Activated CD8-positive, alpha-beta memory T cell treated with anti-CD3 and anti-CD28 coated beads for 36 hours (primary cell): ENCODE data around the gene OSTF1. TPM values are rescaled to one million over a fixed set of nuclear protein-coding genes. Genes with fewer than 3 reads are reported as not detected.

Experiments used
- CTCF ChIA-PET: fragments of 350-600 bp; sonication (Branson Sonifier 250); formaldehyde crosslinking; loops from one replicate; lab custom pipeline; 2021; ENCODE audit warnings: antibody characterized with exemption; lab: Charles Lee
- POLR2A ChIA-PET: fragments of 350-600 bp; sonication (Branson Sonifier 250); formaldehyde crosslinking; loops from one replicate; lab custom pipeline; 2021; ENCODE audit warnings: antibody characterized with exemption; lab: Charles Lee
- total RNA-seq, 2 experiments: library from RNA; stranded (reverse); gene quantifications; one replicate each; pipeline ENCODE4 v1.2.3, GENCODE V29; 2021

Gene OSTF1
- total RNA-seq, 2 experiments from 2014 or later: 70.9 to 72.4 TPM

DNA sequence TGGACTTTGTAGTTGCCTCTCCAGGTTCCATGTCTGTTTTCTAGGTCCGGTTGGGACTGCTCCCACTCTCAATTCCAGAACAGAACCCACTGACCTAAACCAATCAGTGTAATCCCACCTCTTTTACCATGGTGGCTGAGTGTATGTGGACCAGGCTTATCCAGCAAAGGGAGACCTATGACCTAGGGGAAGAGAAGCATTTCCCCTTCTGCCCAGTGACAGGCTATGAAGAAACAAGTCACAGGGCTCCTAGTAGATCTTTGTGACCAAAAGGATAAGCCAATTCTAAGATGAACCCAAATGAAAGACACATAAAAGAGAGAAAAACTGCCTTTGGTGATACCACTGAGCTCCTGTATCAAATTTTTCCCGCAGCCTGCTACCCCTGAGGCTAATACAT lies 6.7 kb upstream of the OSTF1 start:
- CTCF ChIA-PET: no interaction called here

GRCh38 chr9:75083188-75083970 lies 4.9 kb upstream of the OSTF1 start:
- ChIA-PET CTCF (interaction anchor here (1.6 kb wide), 1 partner anchor 57 kb away, joined by 4 read pairs; no protein-coding TSS in a partner anchor), POLR2A (interaction anchor here (0.5 kb wide), 1 partner anchor 62 kb away, joined by 8 read pairs; no protein-coding TSS in a partner anchor)

More for the DNA sequence above, 6.7 kb upstream of the OSTF1 start:
- POLR2A ChIA-PET: interaction anchor here (0.6 kb wide), 1 partner anchor 127 kb away, joined by 3 read pairs; no protein-coding TSS in a partner anchor

DNA sequence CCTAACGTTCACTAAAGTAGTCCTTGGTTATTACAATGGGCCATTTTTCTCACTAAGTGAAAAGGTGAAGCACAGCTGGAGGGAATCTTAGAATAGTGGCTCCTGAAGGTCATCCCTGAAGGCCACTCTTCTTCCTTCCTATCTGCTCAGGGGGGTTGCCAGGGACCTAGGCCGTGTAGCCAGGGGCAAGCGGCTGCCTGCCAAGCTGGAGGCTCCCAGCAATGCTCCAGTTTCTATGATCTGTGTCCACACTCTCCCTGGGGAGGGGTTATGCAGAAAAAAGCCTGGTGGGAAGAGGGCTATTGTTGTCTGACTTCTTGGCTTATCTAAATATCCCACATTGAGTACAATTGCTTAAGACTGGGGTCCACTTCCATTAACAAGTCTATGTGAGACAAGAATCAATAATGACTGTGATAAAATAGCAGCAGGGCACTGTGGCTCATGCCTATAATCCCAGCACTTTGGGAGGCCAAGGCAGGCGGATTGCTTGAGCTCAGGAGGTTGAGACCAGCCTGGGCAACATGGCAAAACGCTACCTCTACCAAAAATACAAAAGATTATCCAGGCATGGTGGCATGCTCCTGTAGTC lies 4.1 kb upstream of the OSTF1 start:
- ChIA-PET POLR2A (interaction anchor here (0.5 kb wide), 1 partner anchor 62 kb away, joined by 8 read pairs; no protein-coding TSS in a partner anchor), CTCF (interaction anchor here (1.2 kb wide), 1 partner anchor 131 kb away, joined by 3 read pairs; the partner anchor contains the start of gene C9orf40)

- CTCF ChIA-PET: interaction anchor here (1.7 kb wide), 1 partner anchor 134 kb away, joined by 3 read pairs; no protein-coding TSS in a partner anchor
- POLR2A ChIA-PET: interaction anchor here (3.9 kb wide), 1 partner anchor 58 kb away, joined by 27 read pairs; the partner anchor contains the start of gene CARNMT1
Observed at GRCh38 chr9:75085640-75086039, 2.7 kb upstream of the OSTF1 start.

- ChIA-PET POLR2A (interaction anchor here (0.6 to 3.9 kb wide), 5 partner anchors 31 to 135 kb away, joined by 5 to 27 read pairs (median 6); partner anchors contain the start of gene CARNMT1), CTCF (interaction anchor here (0.7 to 2.3 kb wide), 8 partner anchors 35 to 309 kb away, joined by 3 to 10 read pairs (median 4); partner anchors contain the start of gene CARNMT1)
Observed at GRCh38 chr9:75086541-75087288, 1.6 kb upstream of the OSTF1 start.

DNA sequence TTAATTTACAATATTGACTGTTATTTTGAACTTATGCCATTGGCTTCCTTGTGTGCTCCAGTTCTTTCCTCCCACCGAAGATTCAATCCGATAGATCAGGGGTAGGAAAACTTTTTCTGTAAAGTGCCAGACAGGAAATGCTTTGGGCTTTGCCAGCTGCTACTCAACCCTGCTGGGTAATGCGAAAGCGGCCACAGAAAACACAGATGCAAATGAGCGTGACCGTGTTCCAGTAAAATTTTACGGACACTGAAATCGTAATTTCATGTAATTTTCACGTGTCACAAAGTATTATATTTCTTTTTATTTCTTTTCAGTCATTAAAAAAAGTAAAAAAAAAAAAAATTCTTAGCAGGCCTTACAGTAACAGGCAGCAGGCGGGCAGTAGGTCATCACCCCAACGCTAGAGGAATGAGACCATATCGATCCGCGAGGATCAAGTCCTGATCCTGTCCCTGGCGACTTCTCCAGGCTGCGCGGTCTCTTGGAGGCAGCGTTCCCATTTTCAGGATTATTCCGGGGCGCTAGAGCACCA lies 958 bp upstream of the OSTF1 start:
- ChIA-PET POLR2A (interaction anchor here (1.2 to 3.9 kb wide), 7 partner anchors 30 to 135 kb away, joined by 5 to 27 read pairs (median 5); partner anchors contain the start of genes C9orf40 and CARNMT1), CTCF (interaction anchor here (1.1 to 2.3 kb wide), 6 partner anchors 56 to 310 kb away, joined by 3 to 10 read pairs (median 5); partner anchors contain the start of gene CARNMT1)

DNA sequence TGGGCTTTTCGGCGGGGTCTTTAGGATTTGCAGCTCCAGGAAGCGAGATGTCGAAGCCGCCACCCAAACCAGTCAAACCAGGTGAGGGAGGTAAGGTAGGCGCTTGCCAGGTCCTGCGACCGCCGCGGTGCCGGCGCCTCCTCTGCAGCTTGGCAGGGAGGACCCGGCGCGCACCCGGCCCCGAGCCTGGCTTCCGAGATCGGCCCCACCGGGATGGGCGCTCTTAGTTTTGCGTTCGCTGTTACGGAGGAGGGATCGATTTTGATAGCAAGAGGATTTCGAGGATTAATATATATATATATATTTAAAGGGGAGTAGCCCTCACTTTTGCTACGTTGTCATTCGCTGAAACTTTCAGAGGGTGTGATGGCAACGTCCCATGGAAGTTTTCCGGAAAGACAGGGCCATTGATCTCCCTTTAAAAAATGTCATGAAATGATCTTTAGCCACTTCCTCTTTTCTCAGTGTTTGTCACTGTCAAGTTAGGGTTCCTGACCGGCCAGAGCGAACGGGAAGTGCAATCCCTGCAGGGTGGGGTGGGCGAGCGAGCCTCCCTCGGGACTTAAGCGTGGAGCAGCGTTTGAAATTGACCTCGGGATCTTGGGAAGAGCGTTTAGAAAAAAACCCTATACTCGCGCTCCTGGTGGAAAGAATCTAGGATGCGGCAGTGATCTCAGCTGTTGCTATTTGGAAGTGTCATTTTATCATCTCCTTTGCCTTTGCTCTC lies 495 bp downstream of the OSTF1 start:
- ChIA-PET CTCF (interaction anchor here (0.6 to 2.3 kb wide), 3 partner anchors 23 to 61 kb away, joined by 8 to 10 read pairs (median 9); partner anchors contain the start of gene CARNMT1), POLR2A (interaction anchor here (1.0 to 3.9 kb wide), 6 partner anchors 53 to 136 kb away, joined by 3 to 27 read pairs (median 5); partner anchors contain the start of genes C9orf40 and CARNMT1)

- ChIA-PET POLR2A (interaction anchor here (1.1 to 3.9 kb wide), 2 partner anchors 58 to 62 kb away, joined by 3 to 27 read pairs; partner anchors contain the start of gene CARNMT1), CTCF (interaction anchor here (0.6 to 1.3 kb wide), 2 partner anchors 22 to 137 kb away, joined by 4 to 8 read pairs; no protein-coding TSS in a partner anchor)
Observed at GRCh38 chr9:75089373-75089766, 1.1 kb downstream of the OSTF1 start.

GRCh38 chr9:75090579-75090978 lies 2.3 kb downstream of the OSTF1 start:
- POLR2A ChIA-PET: interaction anchor here (0.9 to 1.4 kb wide), 3 partner anchors 15 to 58 kb away, joined by 3 to 5 read pairs (median 3); no protein-coding TSS in a partner anchor
- CTCF ChIA-PET: interaction anchor here (0.6 to 1.3 kb wide), 3 partner anchors 27 to 139 kb away, joined by 3 to 5 read pairs (median 4); no protein-coding TSS in a partner anchor

- ChIA-PET CTCF (interaction anchor here (0.6 kb wide), 2 partner anchors 64 to 1332 kb away, joined by 3 to 4 read pairs; partner anchors contain the start of gene CARNMT1), POLR2A (interaction anchor here (0.6 to 0.7 kb wide), 3 partner anchors 21 to 55 kb away, joined by 4 to 5 read pairs (median 4); no protein-coding TSS in a partner anchor)
Observed at GRCh38 chr9:75092766-75093165, 4.5 kb downstream of the OSTF1 start.

- CTCF ChIA-PET: interaction anchor here (1.0 kb wide), 1 partner anchor 100 kb away, joined by 3 read pairs; no protein-coding TSS in a partner anchor
- POLR2A ChIA-PET: no interaction called here
Observed at GRCh38 chr9:75096796-75097195, 8.5 kb downstream of the OSTF1 start.

- ChIA-PET CTCF (no interaction called here), POLR2A (interaction anchor here (0.6 kb wide), 1 partner anchor 8 kb away, joined by 3 read pairs; no protein-coding TSS in a partner anchor)
Observed at GRCh38 chr9:75101004-75101588, 12.8 kb downstream of the OSTF1 start.

- ChIA-PET POLR2A (no interaction called here), CTCF (interaction anchor here (0.8 kb wide), 1 partner anchor 13 kb away, joined by 3 read pairs; no protein-coding TSS in a partner anchor)
Observed at GRCh38 chr9:75102177-75102790, 14.0 kb downstream of the OSTF1 start.

- POLR2A ChIA-PET: no interaction called here
- CTCF ChIA-PET: no interaction called here
Observed at GRCh38 chr9:75104607-75105006, 16.3 kb downstream of the OSTF1 start.

GRCh38 chr9:75105019-75105540 lies 16.8 kb downstream of the OSTF1 start:
- ChIA-PET POLR2A (interaction anchor here (1.1 kb wide), 1 partner anchor 14 kb away, joined by 3 read pairs; no protein-coding TSS in a partner anchor), CTCF (no interaction called here)

DNA sequence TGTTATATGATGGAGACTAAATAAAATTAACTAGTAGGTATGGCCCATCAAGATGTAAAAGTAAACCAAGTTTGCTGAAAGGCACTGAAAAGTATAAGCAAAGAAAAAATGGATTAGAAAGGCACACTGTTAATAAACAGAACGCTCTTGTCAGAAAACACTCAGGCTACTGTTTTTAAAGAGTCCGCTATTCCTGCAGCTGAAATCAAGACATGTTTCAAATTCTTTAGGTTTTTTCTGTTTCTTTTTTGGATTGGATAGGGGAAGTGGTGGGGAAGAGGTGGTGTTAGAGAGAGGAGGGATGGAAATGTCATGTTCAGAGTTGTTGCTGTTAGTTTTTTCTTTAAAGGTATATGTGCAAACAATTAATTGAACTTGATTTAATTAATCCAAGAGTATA lies 17.5 kb downstream of the OSTF1 start:
- ChIA-PET POLR2A (interaction anchor here (1.1 kb wide), 1 partner anchor 15 kb away, joined by 3 read pairs; no protein-coding TSS in a partner anchor), CTCF (no interaction called here)
